Right lobe of liver (tissue), 4 donors: ENCODE results near the gene TSNAX.

Experiments used
- CTCF ChIP-seq, 4 donors: fragments of 200-600 bp in 3 of 4; fragments of 450-650 bp in 1 of 4; IDR thresholded peaks; one replicate each; pipeline versions ENCODE4 v1.5.1 to v1.8.0; 2016 to 2022; ENCODE audit warnings: antibody characterized with exemption in 4 of 4, mild to moderate bottlenecking in 2 of 4
- POLR2A ChIP-seq: fragments of 450-650 bp; IDR thresholded peaks from one replicate; pipeline ENCODE4 v1.6.1; 2017; ENCODE audit warnings: antibody characterized with exemption, mild to moderate bottlenecking
- donor health status: DM: no; HTN: no; CAD: no.
- donor health status: DM: no; HTN: no; CAD: no.
- donor health status: DM: no; HTN: yes; CAD: no.

GRCh38 chr1:231540847-231541246 is 12.4 kb downstream of the TSNAX start:
- no peak for TF ChIP-seq CTCF (IDR thresholded peaks at IDR 0.05)
- TF ChIP-seq POLR2A = no peak
